Measurements from ENCODE around the gene TARBP1. TPM values are rescaled to one million over a fixed set of nuclear protein-coding genes. Genes with fewer than 3 reads are reported as not detected.
A peak's percentile ranks its signal among the peaks of the same experiment; 100 is the strongest.

TARBP1 gene
- total and polyA plus RNA-seq, 2 of the 13 experiments (the other 11 are each of a cell fraction or from before 2014, with no cell fraction given): 37.7 to 67.0 TPM

DNA sequence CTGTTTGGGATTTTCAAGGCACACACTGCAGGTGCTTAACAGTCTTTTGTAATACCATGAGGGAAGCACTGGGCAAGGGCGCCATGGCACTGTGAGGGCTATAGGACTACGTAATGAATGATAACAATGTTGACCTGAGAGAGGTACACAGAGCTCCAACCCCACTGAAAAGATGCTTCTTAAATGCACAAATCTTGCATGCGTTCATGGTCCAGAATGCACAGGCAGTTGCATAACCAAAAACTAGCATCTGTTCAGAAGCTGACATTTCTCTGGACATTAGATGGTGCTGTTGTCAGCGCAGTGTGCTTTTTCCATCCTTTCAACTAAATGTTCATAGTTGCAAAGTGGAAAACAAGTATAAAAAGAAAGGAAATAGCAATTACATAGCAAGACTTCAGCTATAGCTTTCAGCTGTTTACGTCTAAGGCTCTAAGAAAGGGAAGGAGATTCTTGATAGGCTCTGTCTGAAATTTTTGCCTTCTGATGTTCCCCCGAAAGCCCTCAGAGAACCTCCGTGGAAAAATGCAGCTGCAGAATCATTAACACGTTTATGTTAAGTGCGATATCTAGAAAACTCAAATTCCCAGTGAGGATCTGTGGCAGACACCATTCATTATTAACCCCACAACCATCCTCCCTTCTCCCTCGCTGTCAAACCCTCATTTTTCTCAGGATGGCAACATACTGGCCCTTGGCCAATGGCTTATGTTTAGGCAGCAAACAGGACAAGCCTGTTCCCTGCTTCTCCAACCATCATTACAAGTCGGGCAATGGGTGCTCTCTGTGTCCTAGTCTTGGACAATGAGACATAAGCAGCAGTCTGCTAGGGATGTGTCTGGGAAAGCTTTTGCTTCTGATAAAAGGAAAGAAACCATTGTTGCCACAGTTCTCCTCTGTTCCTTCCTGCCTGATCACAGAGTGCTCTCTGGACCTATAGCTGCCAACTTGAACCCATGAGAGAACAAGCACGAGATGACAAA lies 8.2 kb upstream of the TARBP1 start:
- Histone ChIP-seq H3K27me3 (ENCODE audit: control insufficient read depth in 1 of 2, insufficient read depth in 2 of 2, low read length in 2 of 2) (0 out of 5 replicates have a peak, but pooled peaks cover 1 to 7% of the 10 kb centered on the region in 2 experiments), H3K4me2 (ENCODE audit: low read depth, low read length) (peak overlapping the region; percentile 72), H4K20me1 (ENCODE audit: insufficient read depth, low read length) (no peaks in the 10 kb centered on the region), H3K27ac (ENCODE audit: extremely low read length, insufficient read depth, low read length) (no peak overlapping the region), H3K36me3 (replicated peaks in 1 of 2; ENCODE audit: control insufficient read depth in 1 of 2, insufficient read depth in 2 of 2, low read length in 2 of 2) (no peaks in the 10 kb centered on the region), H3K9me3 (ENCODE audit: low read length) (no peaks in the 10 kb centered on the region), H3K4me3 (replicated peaks in 1 of 3; ENCODE audit: insufficient read depth in 1 of 3, low read depth in 2 of 3, low read length in 3 of 3) (peak overlapping the region in 2 of 3 experiments; percentile 27 to 40; a peak in 1 of 6 replicates), H3K79me2 (ENCODE audit: insufficient read depth, low read length) (no peaks in the 10 kb centered on the region), H2AFZ (ENCODE audit: low read length) (peak overlapping the region; percentile 67), H3K9ac (ENCODE audit: insufficient read depth, low read depth, low read length) (peak overlapping the region; percentile 9; the same call in 1 of the 2 replicates), H3K4me1 (ENCODE audit: insufficient read depth, low read length) (peaks cover 26% of the 10 kb centered on the region)
- no TSS peak for BruUV-seq (replicated peaks)
- ATAC-seq: peak; percentile 91
- intact Hi-C loops (cut with micrococcal nuclease; ENCODE audit: unreplicated experiment) (loop anchor here (10.0 kb wide), 1 partner anchor 928 kb away; no protein-coding TSS in a partner anchor), in situ Hi-C loops (cut with HindIII; ENCODE audit: extremely low pct_ligation_motif_present, low pct_unique_long_range_greater_than_20kb) (no loop called here)
- ChIA-PET POLR2A (interaction anchor here (0.9 to 1.8 kb wide), 8 partner anchors 8 to 596 kb away, joined by 3 to 11 read pairs (median 4); partner anchors contain the start of genes IRF2BP2 and TARBP1), CTCF (ENCODE audit: low intra/inter-chr PET ratio, low total read pairs) (no interaction called here)
- peak; percentile 77 for DNase-seq (ENCODE audit: low spot score)
- peak; percentile 90 for FAIRE-seq
- WGBS (ENCODE audit: low lambda C conversion rate): 9% methylated on average over 12 of the region's 12 CpGs
- no peak for TF ChIP-seq KDM4B (CRISPR knock-in tag; IDR thresholded peaks at IDR 0.05)
- TF ChIP-seq NFIB (CRISPR knock-in tag; IDR thresholded peaks at IDR 0.05; ENCODE audit: borderline replicate concordance): no peak
- 0 out of 2 replicates have a peak, but pooled peaks have one; percentile 25 for TF ChIP-seq SALL2 (CRISPR knock-in tag; IDR thresholded peaks at IDR 0.05)
- no peak for TF ChIP-seq ZNF530 (CRISPR knock-in tag; IDR thresholded peaks at IDR 0.05; ENCODE audit: low read depth)
- TF ChIP-seq ZNF816 (CRISPR knock-in tag; IDR thresholded peaks at IDR 0.05; ENCODE audit: borderline replicate concordance): no peak
- TF ChIP-seq, protein P1, sequence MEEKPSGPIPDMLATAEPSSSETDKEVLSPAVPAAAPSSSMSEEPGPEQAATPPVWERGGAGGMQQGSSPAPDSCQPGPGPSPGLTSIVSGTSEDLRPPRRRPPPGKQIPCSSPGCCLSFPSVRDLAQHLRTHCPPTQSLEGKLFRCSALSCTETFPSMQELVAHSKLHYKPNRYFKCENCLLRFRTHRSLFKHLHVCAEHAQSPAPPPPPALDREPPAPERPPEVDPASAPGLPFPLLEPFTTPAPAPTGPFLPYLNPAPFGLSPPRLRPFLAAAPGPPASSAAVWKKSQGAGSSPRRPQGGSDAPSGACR (CRISPR knock-in tag; IDR thresholded peaks at IDR 0.05): no peak
- TF ChIP-seq SCMH1 (CRISPR knock-in tag; IDR thresholded peaks at IDR 0.05; ENCODE audit: borderline replicate concordance): no peak
- 0 out of 2 replicates have a peak, but pooled peaks have one; percentile 60 for TF ChIP-seq TGIF2 (CRISPR knock-in tag; IDR thresholded peaks at IDR 0.05)
- TF ChIP-seq, protein P2, sequence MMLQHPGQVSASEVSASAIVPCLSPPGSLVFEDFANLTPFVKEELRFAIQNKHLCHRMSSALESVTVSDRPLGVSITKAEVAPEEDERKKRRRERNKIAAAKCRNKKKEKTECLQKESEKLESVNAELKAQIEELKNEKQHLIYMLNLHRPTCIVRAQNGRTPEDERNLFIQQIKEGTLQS (CRISPR knock-in tag; IDR thresholded peaks at IDR 0.05): no peak
- TF ChIP-seq ZNF550 (CRISPR knock-in tag; IDR thresholded peaks at IDR 0.05; ENCODE audit: borderline replicate concordance): no peak
- TF ChIP-seq TOPORS (CRISPR knock-in tag; IDR thresholded peaks at IDR 0.05): no peak
- TF ChIP-seq KMT2B (CRISPR knock-in tag; IDR thresholded peaks at IDR 0.05): no peak
- TF ChIP-seq, protein P3, sequence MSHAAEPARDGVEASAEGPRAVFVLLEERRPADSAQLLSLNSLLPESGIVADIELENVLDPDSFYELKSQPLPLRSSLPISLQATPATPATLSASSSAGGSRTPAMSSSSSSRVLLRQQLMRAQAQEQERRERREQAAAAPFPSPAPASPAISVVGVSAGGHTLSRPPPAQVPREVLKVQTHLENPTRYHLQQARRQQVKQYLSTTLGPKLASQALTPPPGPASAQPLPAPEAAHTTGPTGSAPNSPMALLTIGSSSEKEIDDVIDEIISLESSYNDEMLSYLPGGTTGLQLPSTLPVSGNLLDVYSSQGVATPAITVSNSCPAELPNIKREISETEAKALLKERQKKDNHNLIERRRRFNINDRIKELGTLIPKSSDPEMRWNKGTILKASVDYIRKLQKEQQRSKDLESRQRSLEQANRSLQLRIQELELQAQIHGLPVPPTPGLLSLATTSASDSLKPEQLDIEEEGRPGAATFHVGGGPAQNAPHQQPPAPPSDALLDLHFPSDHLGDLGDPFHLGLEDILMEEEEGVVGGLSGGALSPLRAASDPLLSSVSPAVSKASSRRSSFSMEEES (CRISPR knock-in tag; IDR thresholded peaks at IDR 0.05): 0 out of 2 replicates have a peak, but pooled peaks have one; percentile 11
- no peak for TF ChIP-seq ZNF713 (CRISPR knock-in tag; IDR thresholded peaks at IDR 0.05)
- TF ChIP-seq WIZ (CRISPR knock-in tag; IDR thresholded peaks at IDR 0.05): no peak
- TF ChIP-seq, protein P4, sequence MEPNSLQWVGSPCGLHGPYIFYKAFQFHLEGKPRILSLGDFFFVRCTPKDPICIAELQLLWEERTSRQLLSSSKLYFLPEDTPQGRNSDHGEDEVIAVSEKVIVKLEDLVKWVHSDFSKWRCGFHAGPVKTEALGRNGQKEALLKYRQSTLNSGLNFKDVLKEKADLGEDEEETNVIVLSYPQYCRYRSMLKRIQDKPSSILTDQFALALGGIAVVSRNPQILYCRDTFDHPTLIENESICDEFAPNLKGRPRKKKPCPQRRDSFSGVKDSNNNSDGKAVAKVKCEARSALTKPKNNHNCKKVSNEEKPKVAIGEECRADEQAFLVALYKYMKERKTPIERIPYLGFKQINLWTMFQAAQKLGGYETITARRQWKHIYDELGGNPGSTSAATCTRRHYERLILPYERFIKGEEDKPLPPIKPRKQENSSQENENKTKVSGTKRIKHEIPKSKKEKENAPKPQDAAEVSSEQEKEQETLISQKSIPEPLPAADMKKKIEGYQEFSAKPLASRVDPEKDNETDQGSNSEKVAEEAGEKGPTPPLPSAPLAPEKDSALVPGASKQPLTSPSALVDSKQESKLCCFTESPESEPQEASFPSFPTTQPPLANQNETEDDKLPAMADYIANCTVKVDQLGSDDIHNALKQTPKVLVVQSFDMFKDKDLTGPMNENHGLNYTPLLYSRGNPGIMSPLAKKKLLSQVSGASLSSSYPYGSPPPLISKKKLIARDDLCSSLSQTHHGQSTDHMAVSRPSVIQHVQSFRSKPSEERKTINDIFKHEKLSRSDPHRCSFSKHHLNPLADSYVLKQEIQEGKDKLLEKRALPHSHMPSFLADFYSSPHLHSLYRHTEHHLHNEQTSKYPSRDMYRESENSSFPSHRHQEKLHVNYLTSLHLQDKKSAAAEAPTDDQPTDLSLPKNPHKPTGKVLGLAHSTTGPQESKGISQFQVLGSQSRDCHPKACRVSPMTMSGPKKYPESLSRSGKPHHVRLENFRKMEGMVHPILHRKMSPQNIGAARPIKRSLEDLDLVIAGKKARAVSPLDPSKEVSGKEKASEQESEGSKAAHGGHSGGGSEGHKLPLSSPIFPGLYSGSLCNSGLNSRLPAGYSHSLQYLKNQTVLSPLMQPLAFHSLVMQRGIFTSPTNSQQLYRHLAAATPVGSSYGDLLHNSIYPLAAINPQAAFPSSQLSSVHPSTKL (CRISPR knock-in tag; IDR thresholded peaks at IDR 0.05): peak; percentile 75
- TF ChIP-seq FOXA1 (IDR thresholded peaks at IDR 0.05): no peak
- TF ChIP-seq FOXA1 (CRISPR knock-in tag; IDR thresholded peaks at IDR 0.05): no peak
